Measurements from ENCODE around the gene PRKCH. TPM values are rescaled to one million over a fixed set of nuclear protein-coding genes. Genes with fewer than 3 reads are reported as not detected.

PRKCH gene
- total RNA-seq, 2 experiments from 2014 or later, result 193 to 194 TPM

DNA sequence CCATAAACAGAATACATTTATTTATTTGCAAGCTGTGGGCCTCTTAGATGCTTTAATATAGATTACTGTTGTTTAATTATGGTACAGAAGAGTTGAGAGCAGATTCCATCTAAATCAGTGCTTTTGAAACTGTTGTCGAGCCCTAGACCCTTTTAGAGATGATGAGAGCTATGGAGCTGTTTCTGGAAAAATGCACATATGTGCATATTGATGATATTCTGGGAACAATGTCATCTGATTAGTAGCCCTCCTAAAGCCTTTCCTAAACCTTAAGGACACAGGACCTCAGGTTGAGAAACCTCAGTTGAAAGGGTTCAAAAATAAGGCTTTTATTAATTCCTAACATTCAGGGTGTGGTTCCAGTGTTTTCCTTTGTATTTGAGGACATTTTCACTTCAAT lies 11.7 kb downstream of the PRKCH start:
- Mint-ChIP-seq H3K4me1 (ENCODE audit: low read depth) (peaks cover 82% of the 10 kb centered on the region), H3K36me3 (ENCODE audit: low read depth) (peaks cover 68% of the 10 kb centered on the region), H3K27ac (peak overlapping the region; percentile 99), H3K9me3 (no peaks in the 10 kb centered on the region), H3K4me3 (peak overlapping the region; percentile 79), H3K27me3 (no peaks in the 10 kb centered on the region)
- no peak for ATAC-seq
- TF ChIP-seq, protein P1, sequence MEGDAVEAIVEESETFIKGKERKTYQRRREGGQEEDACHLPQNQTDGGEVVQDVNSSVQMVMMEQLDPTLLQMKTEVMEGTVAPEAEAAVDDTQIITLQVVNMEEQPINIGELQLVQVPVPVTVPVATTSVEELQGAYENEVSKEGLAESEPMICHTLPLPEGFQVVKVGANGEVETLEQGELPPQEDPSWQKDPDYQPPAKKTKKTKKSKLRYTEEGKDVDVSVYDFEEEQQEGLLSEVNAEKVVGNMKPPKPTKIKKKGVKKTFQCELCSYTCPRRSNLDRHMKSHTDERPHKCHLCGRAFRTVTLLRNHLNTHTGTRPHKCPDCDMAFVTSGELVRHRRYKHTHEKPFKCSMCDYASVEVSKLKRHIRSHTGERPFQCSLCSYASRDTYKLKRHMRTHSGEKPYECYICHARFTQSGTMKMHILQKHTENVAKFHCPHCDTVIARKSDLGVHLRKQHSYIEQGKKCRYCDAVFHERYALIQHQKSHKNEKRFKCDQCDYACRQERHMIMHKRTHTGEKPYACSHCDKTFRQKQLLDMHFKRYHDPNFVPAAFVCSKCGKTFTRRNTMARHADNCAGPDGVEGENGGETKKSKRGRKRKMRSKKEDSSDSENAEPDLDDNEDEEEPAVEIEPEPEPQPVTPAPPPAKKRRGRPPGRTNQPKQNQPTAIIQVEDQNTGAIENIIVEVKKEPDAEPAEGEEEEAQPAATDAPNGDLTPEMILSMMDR (IDR thresholded peaks at IDR 0.05), result no peak
- intact Hi-C loops (cut with micrococcal nuclease), result no loop called here
- no peak for DNase-seq
- CTCF ChIA-PET, result interaction anchor here (1.4 to 5.0 kb wide), 9 partner anchors 10 to 505 kb away, joined by 3 to 32 read pairs (median 5); partner anchors contain the start of gene PRKCH
- POLR2A ChIA-PET, result interaction anchor here (0.6 to 7.6 kb wide), 16 partner anchors 8 to 1084 kb away, joined by 3 to 116 read pairs (median 5); partner anchors contain the start of genes PPM1A and PRKCH

DNA sequence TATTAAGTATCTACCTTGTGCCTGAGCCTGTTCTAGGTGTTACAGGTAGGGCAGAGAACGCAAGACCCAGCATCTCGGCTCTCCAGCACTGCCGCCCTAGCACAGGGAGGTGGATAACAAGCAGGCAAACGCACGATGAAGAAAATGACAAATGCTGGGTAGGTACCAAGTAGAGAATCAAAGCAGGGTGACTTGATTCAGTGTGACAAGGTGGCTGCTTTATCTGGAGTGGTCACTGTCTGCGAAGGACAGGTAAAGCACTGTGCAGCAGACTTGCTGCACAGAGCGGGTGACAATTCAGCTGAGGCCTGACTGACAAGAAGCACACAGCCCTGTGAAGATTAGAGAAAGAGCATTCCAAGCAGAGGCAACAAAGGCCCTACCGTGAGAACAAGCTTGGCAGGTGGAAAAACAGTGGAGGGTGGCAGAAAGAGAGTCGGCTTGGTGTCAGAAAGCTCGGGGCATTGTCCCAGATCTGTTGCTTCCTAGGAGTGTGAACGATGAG lies 12.9 kb downstream of the PRKCH start:
- ChIA-PET CTCF (interaction anchor here (2.7 to 5.0 kb wide), 3 partner anchors 9 to 13 kb away, joined by 14 to 32 read pairs (median 20); partner anchors contain the start of gene PRKCH), POLR2A (interaction anchor here (0.6 to 7.6 kb wide), 22 partner anchors 9 to 365 kb away, joined by 3 to 116 read pairs (median 4); partner anchors contain the start of gene PRKCH)
- peak overlapping the region; percentile 99 for H3K27ac Mint-ChIP-seq
- ATAC-seq (peak; percentile 11), DNase-seq (peak; percentile 52)
- H3K9me3 Mint-ChIP-seq, result no peaks in the 10 kb centered on the region
- H3K36me3 Mint-ChIP-seq (ENCODE audit: low read depth), result peaks cover 73% of the 10 kb centered on the region
- intact Hi-C loops (cut with micrococcal nuclease), result no loop called here
- peak overlapping the region; percentile 79 for H3K4me3 Mint-ChIP-seq
- H3K27me3 Mint-ChIP-seq, result no peaks in the 10 kb centered on the region
- TF ChIP-seq, protein P1 (IDR thresholded peaks at IDR 0.05), result no peak
- H3K4me1 Mint-ChIP-seq (ENCODE audit: low read depth), result peaks cover 86% of the 10 kb centered on the region

DNA sequence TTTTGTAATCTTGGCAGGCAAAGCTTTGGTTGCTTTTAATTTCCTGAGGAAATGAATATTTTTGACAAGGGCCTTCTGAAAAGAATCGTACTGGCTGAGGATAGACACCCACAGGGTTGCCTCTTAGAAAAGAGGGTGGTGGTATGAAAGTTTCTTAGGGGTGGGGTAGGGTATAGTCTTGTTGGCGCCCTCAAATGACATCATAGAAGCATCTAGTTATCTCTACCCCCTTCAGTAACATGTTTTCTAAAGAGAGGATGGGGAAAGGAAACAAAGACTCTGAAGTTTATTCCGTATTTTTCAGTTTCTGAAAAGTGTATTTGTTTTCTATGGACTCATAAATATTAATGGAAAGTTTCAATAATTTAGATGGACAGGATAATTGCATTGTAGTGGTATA lies 13.7 kb downstream of the PRKCH start:
- no peak for DNase-seq
- intact Hi-C loops (cut with micrococcal nuclease), result no loop called here
- POLR2A ChIA-PET, result interaction anchor here (0.6 to 7.6 kb wide), 20 partner anchors 10 to 364 kb away, joined by 3 to 116 read pairs (median 4); partner anchors contain the start of gene PRKCH

GRCh38 chr14:61335671-61336275 lies 14.4 kb downstream of the PRKCH start:
- Mint-ChIP-seq H3K9me3 (no peaks in the 10 kb centered on the region), H3K36me3 (ENCODE audit: low read depth) (peaks cover 68% of the 10 kb centered on the region), H3K27me3 (no peaks in the 10 kb centered on the region), H3K4me1 (ENCODE audit: low read depth) (peaks cover 83% of the 10 kb centered on the region), H3K4me3 (peak overlapping the region; percentile 60), H3K27ac (peak overlapping the region; percentile 96)
- TF ChIP-seq, protein P1 (IDR thresholded peaks at IDR 0.05), result no peak
- intact Hi-C loops (cut with micrococcal nuclease), result no loop called here
- peak; percentile 63 for ATAC-seq
- POLR2A ChIA-PET, result interaction anchor here (0.7 to 7.6 kb wide), 7 partner anchors 9 to 103 kb away, joined by 3 to 116 read pairs (median 7); no protein-coding TSS in a partner anchor
- DNase-seq, result no peak
- CTCF ChIA-PET, result interaction anchor here (0.6 to 5.0 kb wide), 4 partner anchors 12 to 60 kb away, joined by 3 to 20 read pairs (median 4); no protein-coding TSS in a partner anchor

More for the DNA sequence above, 13.7 kb downstream of the PRKCH start:
- no peaks in the 10 kb centered on the region for H3K9me3 Mint-ChIP-seq
- H3K27ac Mint-ChIP-seq, result peak overlapping the region; percentile 96
- peaks cover 69% of the 10 kb centered on the region for H3K36me3 Mint-ChIP-seq (ENCODE audit: low read depth)
- TF ChIP-seq, protein P1 (IDR thresholded peaks at IDR 0.05), result no peak
- peak overlapping the region; percentile 60 for H3K4me3 Mint-ChIP-seq
- ATAC-seq, result peak; percentile 12
- no peaks in the 10 kb centered on the region for H3K27me3 Mint-ChIP-seq
- CTCF ChIA-PET, result interaction anchor here (0.6 to 5.0 kb wide), 4 partner anchors 12 to 60 kb away, joined by 3 to 20 read pairs (median 9); partner anchors contain the start of gene PRKCH
- peaks cover 83% of the 10 kb centered on the region for H3K4me1 Mint-ChIP-seq (ENCODE audit: low read depth)

Data from activated CD8-positive, alpha-beta T cell treated with anti-CD3 and anti-CD28 coated beads for 36 hours (primary cell).